Peyer's patch (tissue), 4 donors: ENCODE data around the gene DHRSX. TPM values are rescaled to one million over a fixed set of nuclear protein-coding genes. Genes with fewer than 3 reads are reported as not detected.
"Not testable (repeated sequence)": the region's sequence is repeated elsewhere in the genome, so short reads cannot be mapped to it uniquely, and the experiment has no call there.

Experiments
- DNase-seq, 3 donors: peaks; one replicate each; pipeline ENCODE4 v3.0.0-alpha.2; 2017 to 2019
- H3K27ac ChIP-seq, 4 donors: fragments of 200-600 bp; sonication (generic); one replicate each; pipeline ENCODE4 v1.5.1; 2016 to 2019
- H3K27me3 ChIP-seq, 2 donors: fragments of 200-600 bp; sonication (generic); one replicate each; pipeline ENCODE4 v1.5.1; 2019
- H3K36me3 ChIP-seq, 3 donors: fragments of 200-600 bp; sonication (generic); one replicate each; pipeline ENCODE4 v1.5.1; 2016 to 2019
- H3K4me1 ChIP-seq, 4 donors: fragments of 200-600 bp; sonication (generic); one replicate each; pipeline ENCODE4 v1.5.1; 2016 to 2019
- H3K4me3 ChIP-seq, 4 donors: fragments of 200-600 bp; sonication (generic); 1 replicate in 3 of 4; 2 replicates in 1 of 4; pipeline ENCODE4 v1.5.1; 2016 to 2019; ENCODE audit warnings: mild to moderate bottlenecking in 1 of 4
- H3K9me3 ChIP-seq, 4 donors: fragments of 200-600 bp; sonication (generic); one replicate each; pipeline ENCODE4 v1.5.1; 2016 to 2019; ENCODE audit warnings: mild to moderate bottlenecking in 1 of 4
- CTCF ChIP-seq, 6 experiments: fragments of 450-650 bp in 4 of 6; fragments of 200-600 bp in 2 of 6; sonication (generic) in 1 of 6; IDR thresholded peaks; one replicate each; pipeline ENCODE4 v1.5.1; 2017 to 2019; ENCODE audit warnings: antibody characterized with exemption in 6 of 6, mild to moderate bottlenecking in 3 of 6, moderate library complexity in 1 of 6
- POLR2A ChIP-seq, 2 donors: fragments of 450-650 bp; IDR thresholded peaks; one replicate each; pipeline ENCODE4 v1.5.1; 2017; ENCODE audit warnings: antibody characterized with exemption in 2 of 2, mild to moderate bottlenecking in 2 of 2, moderate library complexity in 2 of 2
- total RNA-seq, 4 donors: library from RNA; depleted of rRNA; stranded (reverse); fragments of >200 nt; gene quantifications; one replicate each; pipeline ENCODE4 v1.1.0, GENCODE V29; 2016

The DHRSX gene
- total RNA-seq, 4 donors from 2014 or later, result 21.5 to 55.4 (median 40.4) TPM

GRCh38 chrX:2471641-2472040 lies 29.1 kb downstream of the DHRSX start:
- no peaks in the 10 kb centered on the region for H3K9me3 ChIP-seq
- peaks cover 0 to 14% (median 0%) of the 10 kb centered on the region in 4 donors for H3K4me1 ChIP-seq
- TF ChIP-seq POLR2A (IDR thresholded peaks at IDR 0.05) (no peak), CTCF (IDR thresholded peaks at IDR 0.05) (no peak)
- no peak overlapping the region for H3K27ac ChIP-seq
- H3K4me3 ChIP-seq, result no peak overlapping the region
- peak in 1 of 3 donors; percentile 2 for DNase-seq
- no peaks in the 10 kb centered on the region for H3K27me3 ChIP-seq
- no peaks in the 10 kb centered on the region for H3K36me3 ChIP-seq

GRCh38 chrX:2471126-2471525 lies 29.6 kb downstream of the DHRSX start:
- H3K4me3 ChIP-seq, H3K9me3 ChIP-seq, H3K27ac ChIP-seq, H3K27me3 ChIP-seq, H3K36me3 ChIP-seq: not testable (repeated sequence)
- H3K4me1 ChIP-seq, result peaks cover 0 to 14% (median 0%) of the 10 kb centered on the region in 4 donors
- peak in 1 of 3 donors; percentile 25 for DNase-seq

- not testable (repeated sequence) for H3K27ac ChIP-seq, DNase-seq, H3K4me3 ChIP-seq, H3K27me3 ChIP-seq, H3K9me3 ChIP-seq, H3K36me3 ChIP-seq
- peaks cover 0 to 14% (median 0%) of the 10 kb centered on the region in 4 donors for H3K4me1 ChIP-seq
These were observed 30.9 kb downstream of the DHRSX start for GRCh38 chrX:2469852-2470251.

- no peak for DNase-seq
- peaks cover 0 to 9% (median 0%) of the 10 kb centered on the region in 4 donors for H3K4me1 ChIP-seq
- no peaks in the 10 kb centered on the region for H3K36me3 ChIP-seq
- H3K4me3 ChIP-seq, result no peak overlapping the region
- H3K27me3 ChIP-seq, result no peaks in the 10 kb centered on the region
- H3K27ac ChIP-seq, result no peak overlapping the region
- TF ChIP-seq POLR2A (IDR thresholded peaks at IDR 0.05), result no peak
- no peak for TF ChIP-seq CTCF (IDR thresholded peaks at IDR 0.05)
- H3K9me3 ChIP-seq, result no peaks in the 10 kb centered on the region
These were observed 31.5 kb downstream of the DHRSX start for GRCh38 chrX:2469196-2469685.

- Histone ChIP-seq H3K36me3 (no peaks in the 10 kb centered on the region), H3K27me3 (no peaks in the 10 kb centered on the region), H3K4me3 (no peak overlapping the region), H3K27ac (no peak overlapping the region), H3K4me1 (peaks cover 0 to 2% (median 0%) of the 10 kb centered on the region in 4 donors), H3K9me3 (no peaks in the 10 kb centered on the region)
- no peak for TF ChIP-seq CTCF (IDR thresholded peaks at IDR 0.05)
- no peak for TF ChIP-seq POLR2A (IDR thresholded peaks at IDR 0.05)
- no peak for DNase-seq
These were observed 32.2 kb downstream of the DHRSX start for GRCh38 chrX:2468261-2469195.

GRCh38 chrX:2466876-2467656 lies 33.7 kb downstream of the DHRSX start:
- peak overlapping the region in 1 of 4 donors; percentile 22 for H3K4me3 ChIP-seq
- DNase-seq, result peak in 1 of 3 donors; percentile 58
- H3K36me3 ChIP-seq, result no peaks in the 10 kb centered on the region
- no peaks in the 10 kb centered on the region for H3K27me3 ChIP-seq
- no peaks in the 10 kb centered on the region for H3K4me1 ChIP-seq
- H3K27ac ChIP-seq, result peak overlapping the region in 2 of 4 donors; percentile 19 to 59
- H3K9me3 ChIP-seq, result no peaks in the 10 kb centered on the region
- no peak for TF ChIP-seq CTCF (IDR thresholded peaks at IDR 0.05)
- TF ChIP-seq POLR2A (IDR thresholded peaks at IDR 0.05), result no peak
